H7 (cell line): ENCODE measurements around the gene CCNDBP1. TPM values are rescaled to one million over a fixed set of nuclear protein-coding genes. Genes with fewer than 3 reads are reported as not detected.
"Not testable (repeated sequence)": the region's sequence is repeated elsewhere in the genome, so short reads cannot be mapped to it uniquely, and the experiment has no call there.

ENCODE experiments used
- DNase-seq: peaks from one replicate; pipeline ENCODE4 v3.0.0; 2012
- H3K27me3 ChIP-seq: 2 replicates; pipeline ENCODE4 v1.6.0; 2011; ENCODE audit warnings: mild to moderate bottlenecking, low read length; ENCODE audit not compliant: control insufficient read depth, insufficient read depth
- H3K36me3 ChIP-seq: replicated peaks from 2 replicates; pipeline ENCODE4 v1.5.1; 2011; ENCODE audit warnings: low read length; ENCODE audit not compliant: control insufficient read depth, insufficient read depth
- H3K4me3 ChIP-seq: 2 replicates; pipeline ENCODE4 v1.5.1; 2011; ENCODE audit warnings: low read depth, mild to moderate bottlenecking, control low read depth, low read length, moderate library complexity; ENCODE audit not compliant: insufficient read depth
- total RNA-seq: library from RNA; depleted of rRNA; stranded (reverse); fragments of >200 nt; shearing (Covaris generic); gene quantifications from 2 replicates; pipeline ENCODE4 v1.2.3, GENCODE V29; 2014; rRNA removed

The CCNDBP1 gene
- 49.7 and 51.3 TPM in 2 replicates for total RNA-seq

- DNase-seq, result peak; percentile 98
- Histone ChIP-seq H3K27me3 (no peaks in the 10 kb centered on the region), H3K36me3 (no peaks in the 10 kb centered on the region; the same call in 1 of the 2 replicates), H3K4me3 (peak within 1 kb of the TSS; percentile 84)
Measured at GRCh38 chr15:43185157-43186002, at the start of gene CCNDBP1. Gene CCNDBP1 (plus strand): TSS chr15:43185403. CDS start chr15:43185499, 96 bp downstream.

GRCh38 chr15:43143203-43143941, 41.8 kb upstream of the CCNDBP1 start:
- no peak for DNase-seq
- Histone ChIP-seq H3K27me3 (no peaks in the 10 kb centered on the region), H3K36me3 (peaks cover 2% of the 10 kb centered on the region; the same call in 1 of the 2 replicates), H3K4me3 (no peak overlapping the region)

- no peak for DNase-seq
- Histone ChIP-seq H3K27me3 (no peaks in the 10 kb centered on the region), H3K4me3 (no peak overlapping the region), H3K36me3 (peaks cover under 1% of the 10 kb centered on the region; the same call in 1 of the 2 replicates)
Measured at GRCh38 chr15:43144512-43144911, 40.7 kb upstream of the CCNDBP1 start.

GRCh38 chr15:43146184-43146583, 39.0 kb upstream of the CCNDBP1 start:
- H3K4me3 ChIP-seq, result no peak overlapping the region
- H3K27me3 ChIP-seq, result no peaks in the 10 kb centered on the region
- H3K36me3 ChIP-seq, result no peaks in the 10 kb centered on the region
- no peak for DNase-seq

GRCh38 chr15:43150191-43150929, 34.8 kb upstream of the CCNDBP1 start:
- no peak for DNase-seq
- H3K36me3 ChIP-seq, result no peaks in the 10 kb centered on the region
- H3K27me3 ChIP-seq, result no peaks in the 10 kb centered on the region
- no peak overlapping the region for H3K4me3 ChIP-seq

GRCh38 chr15:43151688-43152087, 33.5 kb upstream of the CCNDBP1 start:
- no peaks in the 10 kb centered on the region for H3K27me3 ChIP-seq
- DNase-seq, result no peak
- H3K4me3 ChIP-seq, result no peak overlapping the region
- no peaks in the 10 kb centered on the region for H3K36me3 ChIP-seq

- no peak overlapping the region for H3K4me3 ChIP-seq
- no peaks in the 10 kb centered on the region for H3K36me3 ChIP-seq
- DNase-seq, result no peak
- no peaks in the 10 kb centered on the region for H3K27me3 ChIP-seq
Measured at GRCh38 chr15:43153269-43153668, 31.9 kb upstream of the CCNDBP1 start.

- Histone ChIP-seq H3K4me3 (no peak overlapping the region), H3K36me3 (peaks cover 1% of the 10 kb centered on the region; the same call in 1 of the 2 replicates), H3K27me3 (no peaks in the 10 kb centered on the region)
- DNase-seq, result no peak
Measured at GRCh38 chr15:43165801-43166325, 19.3 kb upstream of the CCNDBP1 start.

- H3K27me3 ChIP-seq, H3K4me3 ChIP-seq, DNase-seq, H3K36me3 ChIP-seq: not testable (repeated sequence)
Measured at GRCh38 chr15:43167261-43167660, 17.9 kb upstream of the CCNDBP1 start.

- H3K36me3 ChIP-seq, result peaks cover 1% of the 10 kb centered on the region; the same call in 1 of the 2 replicates
- no peaks in the 10 kb centered on the region for H3K27me3 ChIP-seq
- no peak for DNase-seq
Measured at GRCh38 chr15:43168192-43169107, 16.8 kb upstream of the CCNDBP1 start.

GRCh38 chr15:43169888-43170287, 15.3 kb upstream of the CCNDBP1 start:
- Histone ChIP-seq H3K27me3 (no peaks in the 10 kb centered on the region), H3K4me3 (no peak overlapping the region), H3K36me3 (peaks cover 1% of the 10 kb centered on the region; the same call in 1 of the 2 replicates)
- DNase-seq, result no peak

More at GRCh38 chr15:43168192-43169107, 16.8 kb upstream of the CCNDBP1 start:
- no peak overlapping the region for H3K4me3 ChIP-seq

GRCh38 chr15:43175656-43176309, 9.4 kb upstream of the CCNDBP1 start:
- H3K36me3 ChIP-seq, H3K27me3 ChIP-seq, DNase-seq: not testable (repeated sequence)
- peak overlapping the region; percentile 35; the same call in 1 of the 2 replicates for H3K4me3 ChIP-seq

GRCh38 chr15:43177147-43177546, 8.1 kb upstream of the CCNDBP1 start:
- not testable (repeated sequence) for H3K36me3 ChIP-seq, DNase-seq, H3K27me3 ChIP-seq, H3K4me3 ChIP-seq
